Heart left ventricle (tissue), 16 donors: ENCODE data around the gene BBX. TPM values are rescaled to one million over a fixed set of nuclear protein-coding genes. Genes with fewer than 3 reads are reported as not detected.
A peak's percentile ranks its signal among the peaks of the same experiment; 100 is the strongest.
"Not testable (repeated sequence)": the region's sequence is repeated elsewhere in the genome, so short reads cannot be mapped to it uniquely, and the experiment has no call there.

Experiments
- ATAC-seq, 4 donors: fragments of 200-7000 bp; cut with Tn5 transposase; one replicate each; pipeline ENCODE4 v1.9.1; 2020 to 2022; ENCODE audit warnings: moderate library complexity in 4 of 4, mild to moderate bottlenecking in 3 of 4, moderate number of reproducible peaks in 1 of 4
- DNase-seq, 5 donors: peaks; one replicate each; pipeline ENCODE4 v3.0.0-alpha.2; 2020
- H3K27ac ChIP-seq, 12 donors: fragments of 200-600 bp; sonication (generic) in 4 of 12; one replicate each; pipeline versions ENCODE4 v1.5.0 to v1.8.0; 2016 to 2022; ENCODE audit warnings: mild to moderate bottlenecking in 2 of 12
- H3K27me3 ChIP-seq, 9 donors: fragments of 200-600 bp; sonication (generic) in 2 of 9; one replicate each; pipeline versions ENCODE4 v1.5.1 to v1.8.0; 2016 to 2022; ENCODE audit warnings: mild to moderate bottlenecking in 3 of 9
- H3K36me3 ChIP-seq, 9 donors: fragments of 200-600 bp; sonication (generic) in 2 of 9; one replicate each; pipeline versions ENCODE4 v1.5.0 to v1.8.0; 2018 to 2022; ENCODE audit warnings: mild to moderate bottlenecking in 2 of 9
- H3K4me1 ChIP-seq, 12 donors: fragments of 200-600 bp; sonication (generic) in 4 of 12; one replicate each; pipeline versions ENCODE4 v1.5.0 to v1.8.0; 2016 to 2022; ENCODE audit warnings: mild to moderate bottlenecking in 3 of 12
- H3K4me3 ChIP-seq, 12 donors: fragments of 200-600 bp; sonication (generic) in 4 of 12; one replicate each; pipeline versions ENCODE4 v1.5.0 to v1.8.0; 2017 to 2022; ENCODE audit warnings: mild to moderate bottlenecking in 9 of 12, moderate library complexity in 4 of 12
- H3K9me3 ChIP-seq, 12 donors: fragments of 200-600 bp; sonication (generic) in 4 of 12; one replicate each; pipeline versions ENCODE4 v1.5.0 to v1.8.0; 2016 to 2022; ENCODE audit warnings: mild to moderate bottlenecking in 1 of 12
- CTCF ChIP-seq, 12 donors: fragments of 200-600 bp; sonication (generic) in 4 of 12; IDR thresholded peaks; one replicate each; pipeline versions ENCODE4 v1.5.0 to v1.8.0; 2018 to 2022; ENCODE audit warnings: antibody characterized with exemption in 12 of 12, mild to moderate bottlenecking in 5 of 12
- POLR2A ChIP-seq, 2 donors: fragments of 450-650 bp; IDR thresholded peaks; one replicate each; pipeline ENCODE4 v1.6.1; 2017; ENCODE audit warnings: antibody characterized with exemption in 2 of 2, mild to moderate bottlenecking in 2 of 2, moderate library complexity in 2 of 2
- WGBS, 4 donors: extraction: QIAGEN DNeasy Blood & Tissue Kit in 2 of 4; methylation state at CpG; one replicate each; pipeline versions ENCODE4 v1.1.5 to v1.1.7; 2013 to 2018; 5-methylcytosine and 5-hydroxymethylcytosine counted together
- intact Hi-C, 10 donors: fragments of 100-400 bp; cut with DNase I; formaldehyde crosslinking; loops; one replicate each; pipeline versions ENCODE4 v1.11.1 to v1.14.2; 2022
- polyA plus RNA-seq, 2 donors: library from polyadenylated mRNA; stranded (reverse); fragments of 200-250 nt; gene quantifications; one replicate each; pipeline ENCODE4 v1.2.3, GENCODE V29; 2013
- total RNA-seq, 9 donors: library from RNA; depleted of rRNA in 2 of 9; stranded (reverse); fragments of >200 nt in 2 of 9; fragmentation: NEBNext Ultra II Directional in 3 of 9; extraction: Animal tissue kit (Norgen Biotek cat#: 25700) in 3 of 9; gene quantifications; one replicate each; pipeline versions ENCODE4 v1.1.0 to v1.2.4, GENCODE V29; 2016 to 2023
- donor health status: ischemic (EF 13 %, LVEDD 7.1; RV severe dilation, severe dysfunction).
- donor health status: healthy with polysubstance abuse.
- donor health status: DM: no; HTN: yes; CAD: no.
- donor health status: DM: no; HTN: no; CAD: no.
- donor health status: ischemic (EF 25% LVEDD 6.9; RV normal size, moderate dysfunction).
- donor health status: ischemic (EF 25% LVEDD 5.7; RV mildly dilated, moderate dysfunction).
- donor health status: healthy.
- donor health status: DM: yes; HTN: yes; CAD: no.
- donor health status: ischemic (EF 35%, LVEDD 5.7; RV mildly dilated, moderate dysfunction).
- donor health status: nonischemic (EF 11% LVEDD 7.7; RV severe dilation, severe dysfunction).
- donor health status: DM: yes; HTN: yes; CAD: no.
- donor health status: PGD.
- donor health status: ischemic (EF 29% LVEDD 5.4; RV normal size, mild dysfunction).
- donor health status: nonischemic (EF 23%, LVEDD 6.1; RV moderate dilation, normal function).

BBX gene
- total and polyA plus RNA-seq, 11 donors: 9.1 to 60.5 (median 46.8) TPM

- TF ChIP-seq POLR2A (IDR thresholded peaks at IDR 0.05): no peak
- no peak for TF ChIP-seq CTCF (IDR thresholded peaks at IDR 0.05)
- no peaks in the 10 kb centered on the region for H3K27me3 ChIP-seq
- peaks cover 0 to 42% (median 24%) of the 10 kb centered on the region in 12 donors for H3K4me1 ChIP-seq
- no peaks in the 10 kb centered on the region for H3K9me3 ChIP-seq
- WGBS, 4 donors: 94 to 95% (median 94%) methylated on average over 5 of the region's 5 CpGs
- ATAC-seq (no peak), DNase-seq (no peak)
- intact Hi-C loops: loop anchor here in 3 of 10 donors (5.0 to 10.0 kb wide), 3 partner anchors 55 to 158 kb away; no protein-coding TSS in a partner anchor
- H3K4me3 ChIP-seq: no peak overlapping the region
- no peaks in the 10 kb centered on the region for H3K36me3 ChIP-seq
- no peak overlapping the region for H3K27ac ChIP-seq
Observed at GRCh38 chr3:107687056-107687581, 164.4 kb downstream of the BBX start.

GRCh38 chr3:107689355-107689754 lies 166.6 kb downstream of the BBX start:
- Histone ChIP-seq H3K27me3 (no peaks in the 10 kb centered on the region), H3K27ac (no peak overlapping the region), H3K36me3 (no peaks in the 10 kb centered on the region), H3K4me1 (peaks cover 0 to 19% (median 6%) of the 10 kb centered on the region in 12 donors), H3K9me3 (no peaks in the 10 kb centered on the region), H3K4me3 (no peak overlapping the region)
- intact Hi-C loops: loop anchor here in 3 of 10 donors (5.0 to 10.0 kb wide), 3 partner anchors 53 to 155 kb away; no protein-coding TSS in a partner anchor
- WGBS, 4 donors: 87 to 91% (median 90%) methylated on average over 6 of the region's 6 CpGs
- ATAC-seq (no peak), DNase-seq (no peak)
- TF ChIP-seq CTCF (IDR thresholded peaks at IDR 0.05): no peak
- TF ChIP-seq POLR2A (IDR thresholded peaks at IDR 0.05): no peak

DNA sequence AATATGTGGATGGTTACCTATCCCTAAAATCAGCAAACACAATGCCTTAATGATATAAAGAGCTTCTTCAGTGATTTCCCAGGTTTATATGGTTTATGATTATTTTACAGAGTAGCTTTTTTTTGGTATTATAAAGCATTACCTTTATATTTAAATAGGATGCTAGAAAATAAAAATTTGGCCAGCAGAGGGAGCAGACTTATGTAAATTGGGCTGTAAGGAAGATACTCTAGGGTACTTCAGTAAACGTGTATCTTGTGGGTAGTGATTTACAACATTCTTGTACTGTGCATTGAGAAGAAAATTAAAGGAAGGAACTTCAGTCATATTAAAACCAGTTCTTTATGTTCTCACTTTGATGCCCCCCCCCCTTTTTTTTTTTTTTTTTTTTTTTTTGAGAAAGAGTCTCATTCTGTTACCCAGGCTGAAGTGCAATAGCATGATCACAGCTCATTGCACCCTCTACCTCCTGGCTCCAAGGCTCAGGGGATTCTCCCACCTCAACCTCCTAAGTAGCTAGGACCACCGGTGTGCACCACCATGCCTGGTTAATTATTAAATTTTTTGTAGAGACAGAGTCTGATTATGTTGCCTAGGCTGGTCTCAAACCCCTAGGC lies 167.9 kb downstream of the BBX start:
- peak in 2 of 4 donors; percentile 55 to 61 for ATAC-seq
- WGBS, 4 donors: 44 to 53% (median 45%) methylated on average over 2 of the region's 2 CpGs
- intact Hi-C loops: no loop called here
- peaks cover 0 to 8% (median 0%) of the 10 kb centered on the region in 12 donors for H3K4me1 ChIP-seq
- TF ChIP-seq CTCF (IDR thresholded peaks at IDR 0.05) (peak; percentile 31 to 66 (median 52)), POLR2A (IDR thresholded peaks at IDR 0.05) (no peak)
- H3K27me3 ChIP-seq: no peaks in the 10 kb centered on the region
- DNase-seq: no peak
- H3K9me3 ChIP-seq: no peaks in the 10 kb centered on the region
- H3K27ac ChIP-seq: no peak overlapping the region
- no peaks in the 10 kb centered on the region for H3K36me3 ChIP-seq
- no peak overlapping the region for H3K4me3 ChIP-seq

- H3K4me1 ChIP-seq, H3K36me3 ChIP-seq, H3K4me3 ChIP-seq, DNase-seq, ATAC-seq, H3K27me3 ChIP-seq, H3K9me3 ChIP-seq, H3K27ac ChIP-seq, intact Hi-C loops: not testable (repeated sequence)
- 95 to 97% (median 97%) methylated on average over 5 of the region's 5 CpGs for WGBS, 4 donors
Observed at GRCh38 chr3:107691984-107692383, 169.2 kb downstream of the BBX start.

DNA sequence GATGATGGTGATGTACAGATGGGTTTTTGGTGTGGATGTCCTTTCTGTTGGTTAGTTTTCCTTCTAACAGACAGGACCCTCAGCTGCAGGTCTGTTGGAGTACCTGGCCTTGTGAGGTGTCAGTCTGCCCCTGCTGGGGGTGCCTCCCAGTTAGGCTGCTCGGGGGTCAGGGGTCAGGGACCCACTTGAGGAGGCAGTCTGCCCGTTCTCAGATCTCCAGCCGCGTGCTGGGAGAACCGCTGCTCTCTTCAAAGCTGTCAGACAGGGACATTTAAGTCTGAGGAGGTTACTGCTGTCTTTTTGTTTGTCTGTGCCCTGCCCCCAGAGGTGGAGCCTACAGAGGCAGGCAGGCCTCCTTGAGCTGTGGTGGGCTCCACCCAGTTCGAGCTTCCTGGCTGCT lies 174.6 kb downstream of the BBX start:
- H3K36me3 ChIP-seq, H3K4me1 ChIP-seq, H3K27me3 ChIP-seq, DNase-seq, intact Hi-C loops, H3K27ac ChIP-seq, ATAC-seq, H3K9me3 ChIP-seq: not testable (repeated sequence)
- WGBS, 4 donors: 20 to 56% (median 48%) methylated on average over 2 to 5 of the region's 6 CpGs
- H3K4me3 ChIP-seq: peak overlapping the region in 10 of 12 donors; percentile 22 to 57 (median 47)

GRCh38 chr3:107697855-107698254 lies 175.1 kb downstream of the BBX start:
- DNase-seq, intact Hi-C loops, H3K4me1 ChIP-seq, H3K36me3 ChIP-seq, ATAC-seq, H3K27me3 ChIP-seq, H3K9me3 ChIP-seq: not testable (repeated sequence)
- WGBS, 4 donors: 61 to 75% (median 63%) methylated on average over 23 of the region's 23 CpGs
- H3K27ac ChIP-seq: peak overlapping the region in 2 of 12 donors; percentile 5 to 38
- H3K4me3 ChIP-seq: peak overlapping the region in 11 of 12 donors; percentile 22 to 57 (median 47)
